Liver (tissue), 3 donors: Measurements from ENCODE around the gene CTNNAL1.

Experiments used
- FOXA1 ChIP-seq: IDR thresholded peaks from 2 replicates; pipeline ENCODE4 v1.6.1; 2016; ENCODE audit warnings: antibody characterized with exemption
- GABPA ChIP-seq, 2 donors: IDR thresholded peaks in 1 of 2; conservative IDR thresholded peaks in 1 of 2; 2 replicates each; pipeline ENCODE4 v1.6.1; 2016; ENCODE audit warnings: antibody characterized with exemption in 2 of 2, mild to moderate bottlenecking in 1 of 2, moderate library complexity in 1 of 2
- HNF4G ChIP-seq: IDR thresholded peaks from 2 replicates; pipeline ENCODE4 v1.6.1; 2016; ENCODE audit warnings: antibody characterized with exemption
- JUND ChIP-seq, 2 donors: IDR thresholded peaks; 2 replicates each; pipeline ENCODE4 v1.6.1; 2016; ENCODE audit warnings: antibody characterized with exemption in 2 of 2
- RAD21 ChIP-seq, 2 donors: IDR thresholded peaks; 2 replicates each; pipeline ENCODE4 v1.6.1; 2016; ENCODE audit warnings: antibody characterized with exemption in 2 of 2, mild to moderate bottlenecking in 2 of 2
- RXRA ChIP-seq, 2 donors: IDR thresholded peaks; 2 replicates each; pipeline ENCODE4 v1.6.1; 2017 to 2018; ENCODE audit warnings: antibody characterized with exemption in 2 of 2, mild to moderate bottlenecking in 1 of 2
- SP1 ChIP-seq: IDR thresholded peaks from 2 replicates; pipeline ENCODE4 v1.6.1; 2018; ENCODE audit warnings: antibody characterized with exemption, mild to moderate bottlenecking
- TAF1 ChIP-seq: conservative IDR thresholded peaks from 2 replicates; pipeline ENCODE4 v1.6.1; 2016; ENCODE audit warnings: antibody characterized with exemption, mild to moderate bottlenecking
- TF ChIP-seq, protein P1 (sequence below): fragments of 150-350 bp; IDR thresholded peaks from 2 replicates; pipeline ENCODE4 v1.5.1; 2017; ENCODE audit warnings: improper control_type of control experiment, low read depth, low read length; ENCODE audit not compliant: missing input control
- TF ChIP-seq, protein P2 (sequence below): IDR thresholded peaks from 2 replicates; pipeline ENCODE4 v1.6.1; 2016; ENCODE audit warnings: antibody characterized with exemption, mild to moderate bottlenecking
- TF ChIP-seq, protein P3 (sequence below): IDR thresholded peaks from 2 replicates; pipeline ENCODE4 v1.6.1; 2016; ENCODE audit warnings: antibody characterized with exemption
- TF ChIP-seq, protein P4 (sequence below): IDR thresholded peaks from 2 replicates; pipeline ENCODE4 v1.6.1; 2016; ENCODE audit warnings: antibody characterized with exemption
- donor health status: healthy.
- donor health status: healthy.

DNA sequence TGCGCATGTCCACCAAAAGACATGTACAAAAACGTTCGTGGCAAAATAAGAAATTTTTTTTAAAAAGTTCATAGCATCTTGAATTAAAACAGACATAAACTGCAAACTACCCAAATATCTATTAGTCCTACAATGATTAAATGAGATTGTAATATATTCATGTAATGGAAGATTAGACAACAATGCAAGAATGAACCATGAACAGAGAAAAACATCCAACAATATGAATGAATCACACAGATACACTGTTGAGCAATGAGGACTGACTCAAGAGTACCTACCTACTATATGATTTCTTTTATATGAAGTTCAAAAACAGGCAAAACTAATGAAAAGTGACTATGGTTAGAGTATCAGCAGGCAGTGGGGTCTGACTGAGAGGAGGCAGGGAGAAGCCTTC is 17.9 kb upstream of the CTNNAL1 start:
- TF ChIP-seq, protein P1, sequence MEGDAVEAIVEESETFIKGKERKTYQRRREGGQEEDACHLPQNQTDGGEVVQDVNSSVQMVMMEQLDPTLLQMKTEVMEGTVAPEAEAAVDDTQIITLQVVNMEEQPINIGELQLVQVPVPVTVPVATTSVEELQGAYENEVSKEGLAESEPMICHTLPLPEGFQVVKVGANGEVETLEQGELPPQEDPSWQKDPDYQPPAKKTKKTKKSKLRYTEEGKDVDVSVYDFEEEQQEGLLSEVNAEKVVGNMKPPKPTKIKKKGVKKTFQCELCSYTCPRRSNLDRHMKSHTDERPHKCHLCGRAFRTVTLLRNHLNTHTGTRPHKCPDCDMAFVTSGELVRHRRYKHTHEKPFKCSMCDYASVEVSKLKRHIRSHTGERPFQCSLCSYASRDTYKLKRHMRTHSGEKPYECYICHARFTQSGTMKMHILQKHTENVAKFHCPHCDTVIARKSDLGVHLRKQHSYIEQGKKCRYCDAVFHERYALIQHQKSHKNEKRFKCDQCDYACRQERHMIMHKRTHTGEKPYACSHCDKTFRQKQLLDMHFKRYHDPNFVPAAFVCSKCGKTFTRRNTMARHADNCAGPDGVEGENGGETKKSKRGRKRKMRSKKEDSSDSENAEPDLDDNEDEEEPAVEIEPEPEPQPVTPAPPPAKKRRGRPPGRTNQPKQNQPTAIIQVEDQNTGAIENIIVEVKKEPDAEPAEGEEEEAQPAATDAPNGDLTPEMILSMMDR = no peak
- TF ChIP-seq SP1 (no peak), GABPA (IDR thresholded peaks at IDR 0.05 in 1 of 2, conservative IDR thresholded peaks at IDR 0.05 in 1 of 2) (no peak), JUND (IDR thresholded peaks at IDR 0.05) (no peak), RXRA (IDR thresholded peaks at IDR 0.05) (no peak), FOXA1 (no peak), TAF1 (no peak), RAD21 (IDR thresholded peaks at IDR 0.05) (no peak), HNF4G (no peak)
- TF ChIP-seq, protein P2, sequence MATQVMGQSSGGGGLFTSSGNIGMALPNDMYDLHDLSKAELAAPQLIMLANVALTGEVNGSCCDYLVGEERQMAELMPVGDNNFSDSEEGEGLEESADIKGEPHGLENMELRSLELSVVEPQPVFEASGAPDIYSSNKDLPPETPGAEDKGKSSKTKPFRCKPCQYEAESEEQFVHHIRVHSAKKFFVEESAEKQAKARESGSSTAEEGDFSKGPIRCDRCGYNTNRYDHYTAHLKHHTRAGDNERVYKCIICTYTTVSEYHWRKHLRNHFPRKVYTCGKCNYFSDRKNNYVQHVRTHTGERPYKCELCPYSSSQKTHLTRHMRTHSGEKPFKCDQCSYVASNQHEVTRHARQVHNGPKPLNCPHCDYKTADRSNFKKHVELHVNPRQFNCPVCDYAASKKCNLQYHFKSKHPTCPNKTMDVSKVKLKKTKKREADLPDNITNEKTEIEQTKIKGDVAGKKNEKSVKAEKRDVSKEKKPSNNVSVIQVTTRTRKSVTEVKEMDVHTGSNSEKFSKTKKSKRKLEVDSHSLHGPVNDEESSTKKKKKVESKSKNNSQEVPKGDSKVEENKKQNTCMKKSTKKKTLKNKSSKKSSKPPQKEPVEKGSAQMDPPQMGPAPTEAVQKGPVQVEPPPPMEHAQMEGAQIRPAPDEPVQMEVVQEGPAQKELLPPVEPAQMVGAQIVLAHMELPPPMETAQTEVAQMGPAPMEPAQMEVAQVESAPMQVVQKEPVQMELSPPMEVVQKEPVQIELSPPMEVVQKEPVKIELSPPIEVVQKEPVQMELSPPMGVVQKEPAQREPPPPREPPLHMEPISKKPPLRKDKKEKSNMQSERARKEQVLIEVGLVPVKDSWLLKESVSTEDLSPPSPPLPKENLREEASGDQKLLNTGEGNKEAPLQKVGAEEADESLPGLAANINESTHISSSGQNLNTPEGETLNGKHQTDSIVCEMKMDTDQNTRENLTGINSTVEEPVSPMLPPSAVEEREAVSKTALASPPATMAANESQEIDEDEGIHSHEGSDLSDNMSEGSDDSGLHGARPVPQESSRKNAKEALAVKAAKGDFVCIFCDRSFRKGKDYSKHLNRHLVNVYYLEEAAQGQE = no peak
- TF ChIP-seq, protein P3, sequence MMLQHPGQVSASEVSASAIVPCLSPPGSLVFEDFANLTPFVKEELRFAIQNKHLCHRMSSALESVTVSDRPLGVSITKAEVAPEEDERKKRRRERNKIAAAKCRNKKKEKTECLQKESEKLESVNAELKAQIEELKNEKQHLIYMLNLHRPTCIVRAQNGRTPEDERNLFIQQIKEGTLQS = no peak
- TF ChIP-seq, protein P4, sequence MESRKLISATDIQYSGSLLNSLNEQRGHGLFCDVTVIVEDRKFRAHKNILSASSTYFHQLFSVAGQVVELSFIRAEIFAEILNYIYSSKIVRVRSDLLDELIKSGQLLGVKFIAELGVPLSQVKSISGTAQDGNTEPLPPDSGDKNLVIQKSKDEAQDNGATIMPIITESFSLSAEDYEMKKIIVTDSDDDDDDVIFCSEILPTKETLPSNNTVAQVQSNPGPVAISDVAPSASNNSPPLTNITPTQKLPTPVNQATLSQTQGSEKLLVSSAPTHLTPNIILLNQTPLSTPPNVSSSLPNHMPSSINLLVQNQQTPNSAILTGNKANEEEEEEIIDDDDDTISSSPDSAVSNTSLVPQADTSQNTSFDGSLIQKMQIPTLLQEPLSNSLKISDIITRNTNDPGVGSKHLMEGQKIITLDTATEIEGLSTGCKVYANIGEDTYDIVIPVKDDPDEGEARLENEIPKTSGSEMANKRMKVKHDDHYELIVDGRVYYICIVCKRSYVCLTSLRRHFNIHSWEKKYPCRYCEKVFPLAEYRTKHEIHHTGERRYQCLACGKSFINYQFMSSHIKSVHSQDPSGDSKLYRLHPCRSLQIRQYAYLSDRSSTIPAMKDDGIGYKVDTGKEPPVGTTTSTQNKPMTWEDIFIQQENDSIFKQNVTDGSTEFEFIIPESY = no peak
